GM18517 (cell line): ENCODE data around the gene FOXK1.

ENCODE experiments used
- ATAC-seq: cut with Tn5 transposase; IDR thresholded peaks from one replicate; pipeline ENCODE4 v1.9.1; 2021; ENCODE audit warnings: mild to moderate bottlenecking, moderate library complexity; ENCODE audit not compliant: unreplicated experiment

The FOXK1 gene

GRCh38 chr7:4720225-4720624, 38.1 kb downstream of the FOXK1 start:
- ATAC-seq = no peak

GRCh38 chr7:4722308-4722707, 40.2 kb downstream of the FOXK1 start:
- no peak for ATAC-seq

GRCh38 chr7:4722960-4723630, 41.0 kb downstream of the FOXK1 start:
- ATAC-seq = no peak

- peak; percentile 28 for ATAC-seq
These were observed 42.5 kb downstream of the FOXK1 start for GRCh38 chr7:4724648-4725013.

GRCh38 chr7:4725014-4725849, 43.1 kb downstream of the FOXK1 start:
- ATAC-seq = peak; percentile 70

- ATAC-seq = no peak
These were observed 43.9 kb downstream of the FOXK1 start for GRCh38 chr7:4725850-4726450.

GRCh38 chr7:4726566-4726965, 44.5 kb downstream of the FOXK1 start:
- no peak for ATAC-seq

DNA sequence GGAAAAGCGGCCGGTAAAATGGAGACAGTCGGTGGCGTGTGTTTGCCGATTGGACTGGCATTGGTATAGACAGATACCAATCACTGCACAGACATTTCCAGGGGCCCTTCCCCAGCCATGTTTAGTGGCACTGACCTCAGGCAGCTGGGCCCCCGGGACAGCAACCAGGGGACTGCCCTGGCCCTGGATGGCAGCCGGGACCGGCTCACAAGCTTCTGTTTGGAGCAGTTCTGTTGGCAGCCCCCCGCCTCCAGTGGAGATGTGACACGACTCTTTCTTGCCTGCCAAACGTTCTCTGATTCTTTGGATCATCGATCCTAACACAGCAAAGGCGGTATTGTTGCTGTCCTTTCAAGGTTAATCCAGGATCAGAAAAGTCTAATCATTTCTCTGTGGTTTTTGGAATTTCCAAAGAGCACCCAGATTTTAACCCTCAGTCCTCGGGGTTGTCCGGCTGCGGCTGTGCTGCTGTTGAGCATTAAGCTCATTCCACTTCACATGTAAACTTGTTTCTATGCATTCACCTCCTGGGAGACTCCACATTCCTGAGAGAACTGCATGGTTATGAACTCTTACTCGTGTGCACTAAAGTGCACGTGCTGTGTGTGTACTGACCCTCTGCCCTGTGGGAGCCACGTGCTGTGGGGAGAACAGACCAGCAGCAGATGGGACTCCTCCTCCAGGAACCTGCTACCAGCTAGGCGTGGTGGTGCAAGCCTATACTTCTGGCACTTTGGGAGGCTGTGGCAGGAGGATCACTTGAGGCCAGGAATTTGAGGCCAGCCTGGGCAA, 46.0 kb downstream of the FOXK1 start:
- ATAC-seq = no peak

- ATAC-seq = no peak
These were observed 47.2 kb downstream of the FOXK1 start for GRCh38 chr7:4729266-4729665.

DNA sequence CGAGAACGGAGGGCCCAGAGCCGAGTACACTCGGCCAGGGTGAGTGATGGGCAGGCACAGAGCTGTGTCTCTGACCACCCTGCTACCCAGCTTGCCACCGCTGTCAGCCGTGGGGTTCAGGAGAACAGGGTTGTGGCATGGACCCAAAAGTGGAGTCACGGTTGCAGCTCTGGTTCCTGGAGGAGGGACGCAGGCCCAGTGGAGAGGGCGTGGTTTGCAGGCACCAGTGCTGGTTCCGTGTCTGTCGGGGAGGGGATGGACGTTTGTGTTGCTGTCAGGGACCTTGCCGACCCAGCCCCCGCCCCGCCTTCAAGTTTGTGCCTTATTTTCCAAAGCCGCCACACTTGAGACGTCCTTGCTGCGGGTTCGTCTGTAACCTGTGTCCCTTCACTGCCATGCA, 48.2 kb downstream of the FOXK1 start:
- no peak for ATAC-seq

DNA sequence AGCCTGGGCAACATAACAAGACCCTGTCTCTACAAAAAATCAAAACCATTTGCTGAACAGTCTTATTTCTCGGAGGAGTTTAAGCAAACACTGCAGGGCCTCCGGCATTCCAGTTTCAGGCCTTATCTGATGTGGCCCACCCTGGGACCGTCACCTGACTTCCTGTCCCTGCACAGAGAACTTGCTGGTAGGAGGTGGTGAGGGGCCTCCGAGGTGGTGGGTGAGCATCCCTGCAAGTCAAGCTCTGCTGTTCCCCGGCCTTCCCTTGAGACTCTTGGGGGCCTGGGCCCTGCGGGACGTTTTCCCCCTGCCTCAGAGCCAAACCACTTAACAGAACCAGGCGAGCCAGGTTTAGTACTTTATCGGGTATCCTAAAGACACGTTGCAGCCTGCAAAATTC, 48.9 kb downstream of the FOXK1 start:
- no peak for ATAC-seq

- ATAC-seq = no peak
These were observed 49.7 kb downstream of the FOXK1 start for GRCh38 chr7:4731803-4732202.

GRCh38 chr7:4733936-4734528, 51.9 kb downstream of the FOXK1 start:
- no peak for ATAC-seq

GRCh38 chr7:4734587-4735345, 52.7 kb downstream of the FOXK1 start:
- ATAC-seq = no peak

- ATAC-seq = no peak
These were observed 55.2 kb downstream of the FOXK1 start for GRCh38 chr7:4737300-4737699.

- ATAC-seq = no peak
These were observed 56.8 kb downstream of the FOXK1 start for GRCh38 chr7:4738711-4739527.

DNA sequence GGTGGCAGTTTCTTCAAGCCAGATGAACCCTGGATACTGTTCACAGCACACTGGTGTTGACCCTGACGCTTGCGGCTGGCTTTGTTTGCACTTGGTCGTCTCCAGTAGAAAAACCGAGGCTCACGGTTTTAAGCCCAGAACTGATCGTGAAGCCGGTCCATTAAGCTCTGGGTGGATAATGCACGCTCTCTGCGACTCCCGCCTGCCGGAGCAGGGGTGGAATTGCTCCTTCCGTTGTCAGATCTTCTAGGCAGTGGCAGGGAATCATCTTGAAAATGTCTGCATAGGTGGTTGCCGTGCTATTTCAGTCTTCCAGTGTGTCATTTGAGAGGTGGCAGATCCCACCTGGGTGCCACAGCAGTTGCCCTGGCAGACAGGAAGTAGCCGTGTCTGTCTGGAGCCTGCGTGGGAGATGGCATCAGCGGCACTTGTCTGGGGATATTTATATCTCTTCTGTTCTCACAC, 57.5 kb downstream of the FOXK1 start:
- ATAC-seq = no peak

- ATAC-seq = no peak
These were observed 58.7 kb downstream of the FOXK1 start for GRCh38 chr7:4740796-4741195.

GRCh38 chr7:4742051-4742573, 60.0 kb downstream of the FOXK1 start:
- ATAC-seq = no peak
